A549 treated with AZD9567 at 1 μM for 4 hours (cell line): ENCODE results near the gene BLOC1S5. TPM values are rescaled to one million over a fixed set of nuclear protein-coding genes. Genes with fewer than 3 reads are reported as not detected.

Source experiments
- total RNA-seq: library from RNA; stranded (reverse); fragments of 200-300 nt; extraction: Qiagen RNA extraction; gene quantifications from 5 replicates; pipeline ENCODE4 v1.2.3, GENCODE V29; 2022; ENCODE audit not compliant: insufficient read depth

Gene BLOC1S5
- total RNA-seq: 6.2 to 8.0 TPM (median 7.3 TPM) in 5 replicates

GRCh38 chr6:8063761-8064637 is at the start of gene BLOC1S5:
BLOC1S5 (minus strand) TSS chr6:8064389; CDS start chr6:8064376, 13 bp downstream.

GRCh38 chr6:8102122-8102958 is 38.2 kb upstream of the BLOC1S5 start, which contains the start of gene EEF1E1:
EEF1E1 (minus strand) TSS chr6:8102548; CDS start chr6:8102521, 27 bp downstream.

Other genes with a start within 250 kb of the BLOC1S5 start
- 133 to 146 TPM (median 135 TPM) in 5 replicates for gene TXNDC5, start 153.6 kb downstream of the BLOC1S5 start, total RNA-seq
- 57.9 to 109 TPM (median 61.5 TPM) in 5 replicates for gene EEF1E1, start 38.2 kb upstream of the BLOC1S5 start, total RNA-seq